ENCODE results near the gene DZIP1.

DZIP1 gene

GRCh38 chr13:95533545-95534160 lies 110.9 kb downstream of the DZIP1 start:
- Histone ChIP-seq H3K4me3 (ENCODE audit: low read length) (no peak overlapping the region), H3K27me3 (ENCODE audit: control insufficient read depth, insufficient read depth, low read length) (no peaks in the 10 kb centered on the region), H3K4me1 (ENCODE audit: control insufficient read depth, insufficient read depth, low read length) (no peaks in the 10 kb centered on the region), H3K9me3 (ENCODE audit: control insufficient read depth, insufficient read depth, low read length) (no peaks in the 10 kb centered on the region), H3K27ac (ENCODE audit: low read length) (no peak overlapping the region), H3K36me3 (ENCODE audit: control insufficient read depth, insufficient read depth, low read length) (no peaks in the 10 kb centered on the region)
- WGBS (ENCODE audit: insufficient coverage, insufficient read length): no CpG with 5 or more reads among the region's 7 CpGs
- DNase-seq (ENCODE audit: low read depth, low spot score): no peak

- Histone ChIP-seq H3K9me3 (ENCODE audit: control insufficient read depth, insufficient read depth, low read length) (no peaks in the 10 kb centered on the region), H3K27me3 (ENCODE audit: control insufficient read depth, insufficient read depth, low read length) (no peaks in the 10 kb centered on the region), H3K4me3 (ENCODE audit: low read length) (no peak overlapping the region), H3K36me3 (ENCODE audit: control insufficient read depth, insufficient read depth, low read length) (no peaks in the 10 kb centered on the region), H3K27ac (ENCODE audit: low read length) (no peak overlapping the region), H3K4me1 (ENCODE audit: control insufficient read depth, insufficient read depth, low read length) (no peaks in the 10 kb centered on the region)
- DNase-seq (ENCODE audit: low read depth, low spot score): no peak
- no CpG with 5 or more reads among the region's 5 CpGs for WGBS (ENCODE audit: insufficient coverage, insufficient read length)
Observed at GRCh38 chr13:95530178-95530577, 114.3 kb downstream of the DZIP1 start.

All from iPS DF 6.9 (cell line).